Astrocyte of the spinal cord (primary cell): ENCODE results near the gene NT5M.

ENCODE experiments used
- DNase-seq: peaks from one replicate; pipeline ENCODE4 v3.0.0; 2011; ENCODE audit warnings: low read depth, low spot score
- H3K4me3 ChIP-seq: 2 replicates; pipeline ENCODE4 v1.5.1; 2011; ENCODE audit warnings: low read depth, mild to moderate bottlenecking, low read length, moderate library complexity
- in situ Hi-C: cut with HindIII; loops from 2 replicates; pipeline ENCODE4 v1.10.0; 2017; ENCODE audit warnings: low sequenced_read_pairs
- TF ChIP-seq, protein P1 (sequence below): IDR thresholded peaks from 2 replicates; pipeline ENCODE4 v1.5.1; 2012; ENCODE audit warnings: low read depth, mild to moderate bottlenecking, low read length, inconsistent platforms

Gene NT5M

DNA sequence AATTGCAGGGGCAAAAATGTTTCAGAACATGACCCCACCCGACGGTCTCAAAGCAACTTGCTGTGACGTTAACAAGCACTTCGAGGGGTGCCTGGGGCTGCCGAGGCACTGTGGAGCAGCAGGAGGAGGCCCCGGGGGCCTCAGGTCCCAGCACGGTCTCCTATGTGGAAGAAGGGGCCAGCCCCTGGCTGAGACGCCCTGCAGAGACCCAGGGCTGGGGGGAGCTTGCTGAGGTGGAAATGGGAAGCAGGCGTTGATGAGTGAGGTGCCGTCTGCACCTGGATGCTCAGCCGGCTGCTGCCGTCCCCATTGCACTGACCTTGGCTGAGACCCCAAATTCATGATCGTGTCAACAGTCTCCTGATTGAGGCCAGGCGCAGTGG lies 46.5 kb downstream of the NT5M start:
- no peak overlapping the region for H3K4me3 ChIP-seq
- in situ Hi-C loops: loop anchor here (25.0 kb wide), 1 partner anchor 238 kb away; the partner anchor contains the start of gene PEMT
- TF ChIP-seq, protein P1, sequence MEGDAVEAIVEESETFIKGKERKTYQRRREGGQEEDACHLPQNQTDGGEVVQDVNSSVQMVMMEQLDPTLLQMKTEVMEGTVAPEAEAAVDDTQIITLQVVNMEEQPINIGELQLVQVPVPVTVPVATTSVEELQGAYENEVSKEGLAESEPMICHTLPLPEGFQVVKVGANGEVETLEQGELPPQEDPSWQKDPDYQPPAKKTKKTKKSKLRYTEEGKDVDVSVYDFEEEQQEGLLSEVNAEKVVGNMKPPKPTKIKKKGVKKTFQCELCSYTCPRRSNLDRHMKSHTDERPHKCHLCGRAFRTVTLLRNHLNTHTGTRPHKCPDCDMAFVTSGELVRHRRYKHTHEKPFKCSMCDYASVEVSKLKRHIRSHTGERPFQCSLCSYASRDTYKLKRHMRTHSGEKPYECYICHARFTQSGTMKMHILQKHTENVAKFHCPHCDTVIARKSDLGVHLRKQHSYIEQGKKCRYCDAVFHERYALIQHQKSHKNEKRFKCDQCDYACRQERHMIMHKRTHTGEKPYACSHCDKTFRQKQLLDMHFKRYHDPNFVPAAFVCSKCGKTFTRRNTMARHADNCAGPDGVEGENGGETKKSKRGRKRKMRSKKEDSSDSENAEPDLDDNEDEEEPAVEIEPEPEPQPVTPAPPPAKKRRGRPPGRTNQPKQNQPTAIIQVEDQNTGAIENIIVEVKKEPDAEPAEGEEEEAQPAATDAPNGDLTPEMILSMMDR: no peak
- no peak for DNase-seq

DNA sequence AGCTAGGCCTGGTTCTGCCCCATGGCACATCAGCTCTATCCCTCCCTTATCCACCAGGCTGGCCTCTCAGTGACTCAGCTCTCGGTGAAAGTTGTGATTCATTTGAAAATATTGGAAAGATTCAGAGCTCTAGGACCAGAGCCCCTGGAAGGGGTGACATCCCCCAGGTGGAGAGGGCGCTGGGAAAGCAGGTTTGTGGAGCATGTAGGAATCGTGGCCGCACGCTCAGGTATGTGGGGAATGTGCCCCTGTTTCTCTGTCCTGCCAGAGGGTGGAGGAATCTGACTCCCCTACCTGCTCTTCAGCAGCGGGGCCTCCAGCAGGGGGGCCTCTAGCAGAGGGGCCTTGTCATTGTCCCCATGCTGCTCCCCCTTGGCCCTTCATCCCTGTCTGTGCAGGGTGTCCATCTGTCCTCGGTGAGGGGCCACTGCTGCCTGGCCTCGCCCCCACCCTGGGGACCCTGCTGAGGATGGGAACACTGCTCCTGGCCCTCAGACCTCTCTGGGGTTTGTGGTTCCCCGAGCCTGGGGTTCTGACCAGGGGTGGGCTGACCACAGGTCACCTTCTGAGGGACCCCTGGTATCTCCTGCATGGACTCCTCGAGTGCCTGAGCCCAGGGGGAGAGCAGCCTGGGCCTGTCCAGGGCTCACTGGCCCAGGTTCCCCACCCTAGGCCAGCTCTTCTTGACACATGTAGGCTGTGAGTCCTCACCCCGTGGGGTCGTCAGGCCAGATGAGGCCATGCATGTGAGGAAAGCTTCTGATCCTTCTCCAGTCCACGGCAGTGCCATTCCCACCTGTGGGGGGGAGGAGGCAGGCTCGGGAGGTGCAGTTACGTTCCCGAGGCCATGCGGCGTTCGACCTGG lies 47.5 kb downstream of the NT5M start:
- DNase-seq: peak; percentile 31
- in situ Hi-C loops: loop anchor here (25.0 kb wide), 1 partner anchor 237 kb away; the partner anchor contains the start of gene PEMT
- H3K4me3 ChIP-seq: no peak overlapping the region
- TF ChIP-seq, protein P1: no peak

DNA sequence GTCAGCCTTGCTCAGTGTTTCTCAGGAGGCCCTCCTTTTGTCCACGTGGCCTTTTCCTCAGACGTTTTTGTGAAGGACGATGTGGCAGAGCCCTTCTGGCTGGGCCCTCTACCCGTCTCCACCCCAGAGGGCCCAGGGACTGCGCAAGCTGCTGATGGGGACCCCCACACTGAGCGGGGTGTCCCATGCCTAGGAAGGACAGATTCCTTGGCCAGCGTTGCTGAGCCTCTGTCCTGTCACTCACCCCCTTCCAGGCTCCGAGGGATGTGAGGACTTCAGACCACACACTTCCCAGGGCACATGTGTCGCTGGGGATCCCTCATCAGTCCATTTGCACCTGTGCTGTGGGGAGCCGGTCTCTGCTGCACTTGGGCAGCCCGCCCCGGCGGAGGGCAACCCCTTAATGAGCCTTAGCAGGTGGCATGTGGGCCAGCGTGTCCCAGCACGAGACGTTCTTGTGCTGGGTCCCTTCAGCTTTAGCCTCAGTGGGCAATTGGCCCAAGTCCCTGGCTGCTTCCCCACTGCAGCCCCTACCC lies 48.3 kb downstream of the NT5M start:
- DNase-seq: no peak
- TF ChIP-seq, protein P1: no peak
- in situ Hi-C loops: loop anchor here (25.0 kb wide), 1 partner anchor 236 kb away; the partner anchor contains the start of gene PEMT
- H3K4me3 ChIP-seq: no peak overlapping the region

DNA sequence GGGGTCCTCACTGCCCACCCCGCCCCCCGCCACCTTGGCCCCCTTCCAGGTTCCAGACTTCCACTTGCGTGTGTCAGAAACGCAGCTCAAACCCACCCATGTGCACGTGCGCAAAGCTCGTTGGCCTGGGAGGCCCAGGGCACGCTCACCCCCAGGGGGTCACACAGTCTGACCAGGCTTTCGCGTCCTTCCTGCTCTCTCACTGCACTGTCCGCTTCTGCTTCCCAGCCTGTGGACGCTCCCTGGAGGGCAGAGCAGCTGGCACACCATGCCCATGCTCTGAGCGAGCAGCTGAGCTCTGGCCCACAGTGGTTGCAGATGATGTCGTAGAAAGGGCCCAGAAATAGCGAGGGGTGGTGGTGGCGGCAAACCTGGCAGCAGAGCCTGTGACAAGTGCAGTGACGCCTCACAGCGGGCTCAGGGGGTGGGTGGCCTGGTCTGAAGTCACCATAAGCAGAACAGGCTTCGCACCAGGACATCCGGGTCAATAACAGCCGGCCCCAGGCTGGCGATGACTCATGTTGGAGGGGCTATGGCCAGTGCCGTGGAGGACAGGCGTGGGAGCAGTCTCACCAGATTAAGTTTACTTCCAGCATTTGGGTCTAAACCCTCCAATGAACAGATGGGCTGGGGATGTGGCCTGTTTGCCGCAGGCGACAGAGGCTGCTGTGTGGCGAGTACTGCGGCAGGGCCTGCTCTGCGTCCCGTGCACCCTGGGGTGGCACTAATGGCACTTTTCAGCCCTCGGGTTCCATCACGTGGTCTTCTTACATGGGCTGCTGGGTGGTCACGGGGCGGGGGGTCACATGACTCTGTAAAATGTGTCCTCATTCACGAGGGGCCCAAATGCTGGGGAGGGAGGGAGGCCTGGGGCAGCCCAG lies 49.0 kb downstream of the NT5M start:
- TF ChIP-seq, protein P1: no peak
- in situ Hi-C loops: loop anchor here (25.0 kb wide), 1 partner anchor 235 kb away; the partner anchor contains the start of gene PEMT
- no peak overlapping the region for H3K4me3 ChIP-seq
- peak; percentile 29 for DNase-seq

DNA sequence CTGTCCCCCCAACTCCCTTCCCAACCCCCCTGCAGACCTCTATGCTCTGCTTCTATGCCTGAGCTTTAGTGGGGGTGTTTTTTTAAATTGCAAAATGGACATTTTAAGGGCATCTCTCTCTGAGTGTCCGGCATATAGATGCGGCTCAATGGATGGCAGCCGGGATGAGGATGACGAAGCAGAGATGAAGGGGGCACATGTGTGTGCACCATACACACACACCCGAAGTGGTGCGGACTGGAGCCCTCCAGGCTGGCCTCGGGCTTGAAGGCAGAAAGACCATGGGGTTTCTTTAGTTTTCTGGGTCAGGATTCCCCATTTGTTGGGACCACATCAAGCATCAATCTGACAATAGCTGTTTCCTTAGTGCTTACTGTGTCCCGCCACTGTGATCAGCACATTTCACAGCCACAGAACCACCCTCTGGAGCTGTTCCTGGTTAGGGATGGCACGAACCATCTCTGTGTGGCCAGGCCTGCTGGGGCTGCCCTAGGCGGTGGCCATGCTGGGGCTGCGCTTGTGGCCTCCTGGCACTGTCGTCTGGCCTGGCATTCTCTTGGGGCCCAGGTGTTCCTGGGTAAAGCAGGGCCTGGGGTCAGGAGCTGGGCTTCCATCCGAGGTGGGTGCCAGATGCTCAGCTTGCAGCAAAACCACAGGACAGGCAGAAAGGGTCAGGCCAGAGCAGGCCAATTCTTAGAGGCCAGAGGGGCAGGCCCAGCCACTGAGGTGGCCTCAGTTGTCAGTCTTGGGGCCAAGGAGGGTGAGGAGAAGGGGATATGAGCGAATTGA lies 49.9 kb downstream of the NT5M start:
- no peak for DNase-seq
- no peak overlapping the region for H3K4me3 ChIP-seq
- in situ Hi-C loops: loop anchor here (25.0 kb wide), 1 partner anchor 234 kb away; the partner anchor contains the start of gene PEMT
- TF ChIP-seq, protein P1: no peak
